Colonic mucosa (tissue), 4 donors: Measurements from ENCODE around the gene RFX3. TPM values are rescaled to one million over a fixed set of nuclear protein-coding genes. Genes with fewer than 3 reads are reported as not detected.

Experiments used
- DNase-seq: peaks from one replicate; pipeline ENCODE4 v3.0.0-alpha.2; 2020
- H3K27ac ChIP-seq: fragments of 200-600 bp; one replicate; pipeline ENCODE4 v1.8.0; 2021
- H3K27me3 ChIP-seq: fragments of 200-600 bp; one replicate; pipeline ENCODE4 v1.8.0; 2021
- H3K36me3 ChIP-seq: fragments of 200-600 bp; one replicate; pipeline ENCODE4 v1.8.0; 2021
- H3K4me1 ChIP-seq: fragments of 200-600 bp; one replicate; pipeline ENCODE4 v1.8.0; 2021; ENCODE audit warnings: mild to moderate bottlenecking
- H3K4me3 ChIP-seq: fragments of 200-600 bp; one replicate; pipeline ENCODE4 v1.8.0; 2021
- H3K9ac ChIP-seq, 2 donors: one replicate each; pipeline ENCODE4 v1.7.0; 2013; ENCODE audit warnings: control low read depth in 2 of 2, low read depth in 2 of 2, low read length in 2 of 2
- H3K9me3 ChIP-seq: fragments of 200-600 bp; one replicate; pipeline ENCODE4 v1.8.0; 2021
- intact Hi-C: fragments of 100-400 bp; cut with DNase I; formaldehyde crosslinking; loops from one replicate; pipeline ENCODE4 v1.14.1; 2022
- total RNA-seq, 2 donors: library from RNA; stranded (reverse); fragmentation: NEBNext Ultra II Directional in 1 of 2; extraction: Animal tissue kit (Norgen Biotek cat#: 25700) in 1 of 2; gene quantifications; one replicate each; pipeline ENCODE4 v1.2.1, GENCODE V29; 2021
- TF ChIP-seq, protein P1 (sequence below): fragments of 200-600 bp; IDR thresholded peaks from one replicate; pipeline ENCODE4 v1.8.0; 2022; ENCODE audit warnings: antibody characterized with exemption, mild to moderate bottlenecking
- donor health status: healthy.
- donor health status: DM: no; HTN: no; CAD: no.
- donor health status: DM: no; HTN: no; CAD: no.

The RFX3 gene
- total RNA-seq, 2 donors from 2014 or later, result 9.8 to 12.1 TPM

DNA sequence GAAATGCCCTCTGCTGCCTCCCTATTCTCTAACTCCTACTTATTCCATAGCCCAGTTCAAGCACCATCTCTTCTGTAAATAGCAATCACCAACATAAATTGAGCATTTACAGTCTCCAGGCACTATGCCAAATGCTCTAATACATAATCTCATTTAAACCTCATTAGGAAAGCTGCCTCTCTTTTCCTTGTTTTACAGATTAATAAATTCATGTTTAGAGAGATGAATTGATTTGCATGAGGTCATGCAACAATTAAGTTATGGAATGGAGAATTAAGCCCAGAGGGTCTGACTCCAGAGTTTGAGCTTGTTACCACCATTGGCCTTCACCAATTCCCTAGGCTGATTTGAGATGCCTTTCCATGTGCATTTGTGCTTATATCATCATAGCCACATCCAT is 23.4 kb upstream of the RFX3 start:
- Histone ChIP-seq H3K36me3 (no peaks in the 10 kb centered on the region), H3K4me3 (no peak overlapping the region), H3K9me3 (no peaks in the 10 kb centered on the region), H3K27ac (no peak overlapping the region), H3K9ac (no peak overlapping the region), H3K27me3 (no peaks in the 10 kb centered on the region), H3K4me1 (no peaks in the 10 kb centered on the region)
- TF ChIP-seq, protein P1, sequence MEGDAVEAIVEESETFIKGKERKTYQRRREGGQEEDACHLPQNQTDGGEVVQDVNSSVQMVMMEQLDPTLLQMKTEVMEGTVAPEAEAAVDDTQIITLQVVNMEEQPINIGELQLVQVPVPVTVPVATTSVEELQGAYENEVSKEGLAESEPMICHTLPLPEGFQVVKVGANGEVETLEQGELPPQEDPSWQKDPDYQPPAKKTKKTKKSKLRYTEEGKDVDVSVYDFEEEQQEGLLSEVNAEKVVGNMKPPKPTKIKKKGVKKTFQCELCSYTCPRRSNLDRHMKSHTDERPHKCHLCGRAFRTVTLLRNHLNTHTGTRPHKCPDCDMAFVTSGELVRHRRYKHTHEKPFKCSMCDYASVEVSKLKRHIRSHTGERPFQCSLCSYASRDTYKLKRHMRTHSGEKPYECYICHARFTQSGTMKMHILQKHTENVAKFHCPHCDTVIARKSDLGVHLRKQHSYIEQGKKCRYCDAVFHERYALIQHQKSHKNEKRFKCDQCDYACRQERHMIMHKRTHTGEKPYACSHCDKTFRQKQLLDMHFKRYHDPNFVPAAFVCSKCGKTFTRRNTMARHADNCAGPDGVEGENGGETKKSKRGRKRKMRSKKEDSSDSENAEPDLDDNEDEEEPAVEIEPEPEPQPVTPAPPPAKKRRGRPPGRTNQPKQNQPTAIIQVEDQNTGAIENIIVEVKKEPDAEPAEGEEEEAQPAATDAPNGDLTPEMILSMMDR, result no peak
- intact Hi-C loops, result no loop called here
- no peak for DNase-seq

DNA sequence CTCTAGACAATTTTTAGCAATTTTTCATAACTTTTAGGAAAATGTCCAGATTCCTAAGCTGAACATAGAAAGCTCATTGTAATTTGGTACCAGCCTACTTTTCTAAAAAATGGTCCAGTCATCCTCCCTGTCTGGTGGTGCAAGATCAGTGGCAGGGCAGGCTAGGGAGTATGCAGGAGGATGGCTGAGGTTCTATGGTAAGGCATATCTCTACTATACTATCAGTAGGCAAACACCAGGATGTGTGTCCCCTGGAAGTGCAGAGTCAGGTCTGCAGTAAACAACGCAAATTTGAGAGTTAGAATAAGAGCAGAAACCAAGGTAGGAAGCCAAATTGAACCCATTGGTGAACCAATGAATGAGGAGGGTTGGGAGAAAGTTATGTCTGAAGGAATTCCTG is 22.8 kb upstream of the RFX3 start:
- H3K36me3 ChIP-seq, result no peaks in the 10 kb centered on the region
- no peak for DNase-seq

GRCh38 chr9:3541206-3541605 is 15.4 kb upstream of the RFX3 start:
- no peak overlapping the region for H3K27ac ChIP-seq
- H3K9ac ChIP-seq, result no peak overlapping the region
- H3K36me3 ChIP-seq, result no peaks in the 10 kb centered on the region
- H3K27me3 ChIP-seq, result no peaks in the 10 kb centered on the region
- no peaks in the 10 kb centered on the region for H3K9me3 ChIP-seq
- no peak for DNase-seq
- intact Hi-C loops, result no loop called here
- H3K4me3 ChIP-seq, result no peak overlapping the region
- TF ChIP-seq, protein P1, result no peak
- H3K4me1 ChIP-seq, result no peaks in the 10 kb centered on the region

More for the DNA sequence above, 22.8 kb upstream of the RFX3 start:
- H3K9ac ChIP-seq, result no peak overlapping the region
- H3K4me1 ChIP-seq, result no peaks in the 10 kb centered on the region
- intact Hi-C loops, result no loop called here
- TF ChIP-seq, protein P1, result no peak
- H3K27ac ChIP-seq, result no peak overlapping the region
- H3K4me3 ChIP-seq, result no peak overlapping the region
- H3K27me3 ChIP-seq, result no peaks in the 10 kb centered on the region
- H3K9me3 ChIP-seq, result no peaks in the 10 kb centered on the region

GRCh38 chr9:3534614-3535404 is 9.0 kb upstream of the RFX3 start:
- intact Hi-C loops, result no loop called here
- Histone ChIP-seq H3K27me3 (no peaks in the 10 kb centered on the region), H3K4me3 (no peak overlapping the region), H3K4me1 (no peaks in the 10 kb centered on the region), H3K27ac (no peak overlapping the region), H3K36me3 (no peaks in the 10 kb centered on the region), H3K9me3 (no peaks in the 10 kb centered on the region), H3K9ac (no peak overlapping the region)
- TF ChIP-seq, protein P1, result no peak
- no peak for DNase-seq

GRCh38 chr9:3532158-3532557 is 6.4 kb upstream of the RFX3 start:
- no peak overlapping the region for H3K4me3 ChIP-seq
- intact Hi-C loops, result no loop called here
- H3K27ac ChIP-seq, result no peak overlapping the region
- H3K4me1 ChIP-seq, result no peaks in the 10 kb centered on the region
- no peaks in the 10 kb centered on the region for H3K36me3 ChIP-seq
- TF ChIP-seq, protein P1, result no peak
- no peak overlapping the region for H3K9ac ChIP-seq
- no peaks in the 10 kb centered on the region for H3K27me3 ChIP-seq
- no peaks in the 10 kb centered on the region for H3K9me3 ChIP-seq
- no peak for DNase-seq
